Keratinocyte (primary cell): ENCODE data around the gene ZFP36L2. TPM values are rescaled to one million over a fixed set of nuclear protein-coding genes. Genes with fewer than 3 reads are reported as not detected.

Experiments
- DNase-seq: peaks from one replicate; pipeline ENCODE4 v3.0.0-alpha.2; 2011; ENCODE audit warnings: low read depth, missing footprints, low spot score
- FAIRE-seq: peaks from 2 replicates; lab custom pipeline; 2011; peaks lifted over from hg19 to GRCh38; lab: Jason Lieb, UNC
- H2AFZ ChIP-seq: 2 replicates; pipeline ENCODE4 v1.6.0; 2012; ENCODE audit warnings: low read length, control low read depth, inconsistent platforms; ENCODE audit not compliant: control insufficient read depth
- H3K27ac ChIP-seq: 2 replicates; pipeline ENCODE4 v1.5.1; 2011; ENCODE audit warnings: low read length; ENCODE audit not compliant: control insufficient read depth, insufficient read depth
- H3K27me3 ChIP-seq: 3 replicates; pipeline ENCODE4 v1.6.0; 2011; ENCODE audit warnings: low read length; ENCODE audit not compliant: control insufficient read depth, insufficient read depth; ENCODE audit errors: extremely low read depth
- H3K36me3 ChIP-seq, 2 experiments: 2 replicates in 1 of 2; 3 replicates in 1 of 2; pipeline ENCODE4 v1.5.1; 2011; ENCODE audit warnings: low read length in 2 of 2, mild to moderate bottlenecking in 1 of 2; ENCODE audit not compliant: control insufficient read depth in 2 of 2, insufficient read depth in 2 of 2; ENCODE audit errors: extremely low read depth in 1 of 2
- H3K4me1 ChIP-seq: 3 replicates; pipeline ENCODE4 v1.5.1; 2011; ENCODE audit warnings: low read length; ENCODE audit not compliant: control insufficient read depth, insufficient read depth; ENCODE audit errors: extremely low read depth
- H3K4me2 ChIP-seq: 3 replicates; pipeline ENCODE4 v1.6.0; 2011; ENCODE audit warnings: low read depth, low read length; ENCODE audit not compliant: control insufficient read depth, insufficient read depth; ENCODE audit errors: extremely low read depth
- H3K4me3 ChIP-seq, 3 experiments: fragments of 200-600 bp in 1 of 3; sonication (generic) in 1 of 3; 2 replicates in 2 of 3; 3 replicates in 1 of 3; pipeline ENCODE4 v1.5.1; 2011 to 2016; ENCODE audit warnings: low read length in 3 of 3, mild to moderate bottlenecking in 3 of 3, control low read depth in 2 of 3, inconsistent platforms in 1 of 3, low read depth in 1 of 3, mixed read lengths in 1 of 3, mixed run types in 1 of 3, moderate library complexity in 1 of 3; ENCODE audit not compliant: control insufficient read depth in 2 of 3, insufficient read depth in 2 of 3; ENCODE audit errors: extremely low read depth in 1 of 3
- H3K79me2 ChIP-seq: 2 replicates; pipeline ENCODE4 v1.6.0; 2012; ENCODE audit warnings: low read length; ENCODE audit not compliant: control insufficient read depth, insufficient read depth
- H3K9ac ChIP-seq: 3 replicates; pipeline ENCODE4 v1.6.0; 2011; ENCODE audit warnings: low read length; ENCODE audit not compliant: control insufficient read depth, insufficient read depth; ENCODE audit errors: extremely low read depth
- H3K9me1 ChIP-seq: 3 replicates; pipeline ENCODE4 v1.6.0; 2011; ENCODE audit warnings: low read length; ENCODE audit not compliant: control insufficient read depth, insufficient read depth; ENCODE audit errors: extremely low read depth
- H3K9me3 ChIP-seq: 2 replicates; pipeline ENCODE4 v1.5.1; 2012; ENCODE audit warnings: low read depth, low read length; ENCODE audit not compliant: control insufficient read depth
- H4K20me1 ChIP-seq: 3 replicates; pipeline ENCODE4 v1.6.0; 2011; ENCODE audit warnings: low read length; ENCODE audit not compliant: control insufficient read depth, insufficient read depth; ENCODE audit errors: extremely low read depth
- CTCF ChIP-seq, 3 experiments: IDR thresholded peaks in 1 of 3; conservative IDR thresholded peaks in 1 of 3; optimal IDR thresholded peaks in 1 of 3; 2 replicates in 2 of 3; 3 replicates in 1 of 3; pipeline versions ENCODE3 to v1.5.1; 2011; ENCODE audit warnings: low read length in 3 of 3, mild to moderate bottlenecking in 3 of 3, moderate library complexity in 2 of 3, control low read depth in 1 of 3, inconsistent platforms in 1 of 3; ENCODE audit not compliant: insufficient read depth in 2 of 3; ENCODE audit errors: extremely low read depth in 1 of 3
- EZH2 ChIP-seq: IDR thresholded peaks from one replicate; pipeline ENCODE4 v1.6.1; 2012; ENCODE audit warnings: inconsistent platforms, mild to moderate bottlenecking, low read length, moderate library complexity
- dilution Hi-C: fragments of 300-500 bp; cut with MboI; formaldehyde crosslinking; loops from one replicate; pipeline ENCODE4 v1.7.0; 2020; ENCODE audit warnings: low sequenced_read_pairs; ENCODE audit not compliant: extremely low pct_ligation_motif_present
- polyA plus RNA-seq, 5 experiments: library from polyadenylated mRNA; depleted of rRNA in 3 of 5; stranded (reverse) in 3 of 5; stranded (forward) in 1 of 5; unstranded in 1 of 5; fragments of >200 nt; gene quantifications; 1 replicate in 1 of 5; 2 replicates in 3 of 5; 3 replicates in 1 of 5; pipeline versions ENCODE4 v1.2.1 to v1.2.3, GENCODE V29; 2011 to 2012; ENCODE audit warnings: missing spikeins in 2 of 5, low read depth in 1 of 5, low replicate concordance in 1 of 5

Gene ZFP36L2
- polyA plus RNA-seq, 1 donor (not counting 4 experiments of a cell fraction or from before 2014, with no cell fraction given) = 52.4 TPM

- Histone ChIP-seq H3K27ac (no peak overlapping the region), H3K4me2 (no peak overlapping the region), H3K4me1 (peaks cover 11% of the 10 kb centered on the region), H3K4me3 (no peak overlapping the region), H4K20me1 (no peaks in the 10 kb centered on the region), H3K9me3 (no peaks in the 10 kb centered on the region), H3K79me2 (no peaks in the 10 kb centered on the region), H2AFZ (no peak overlapping the region), H3K27me3 (no peaks in the 10 kb centered on the region), H3K9me1 (no peaks in the 10 kb centered on the region), H3K36me3 (no peaks in the 10 kb centered on the region), H3K9ac (no peak overlapping the region)
- no peak for FAIRE-seq
- no peak for DNase-seq
- dilution Hi-C loops = no loop called here
- TF ChIP-seq EZH2 (no peak), CTCF (optimal IDR thresholded peaks at IDR 0.05 in 1 of 3, IDR thresholded peaks at IDR 0.05 in 1 of 3, conservative IDR thresholded peaks at IDR 0.05 in 1 of 3; ENCODE audit: extremely low read depth in 1 of 3, insufficient read depth in 2 of 3, low read length in 3 of 3) (no peak)
Measured at GRCh38 chr2:43196768-43197587, 29.4 kb downstream of the ZFP36L2 start.

- TF ChIP-seq CTCF (optimal IDR thresholded peaks at IDR 0.05 in 1 of 3, IDR thresholded peaks at IDR 0.05 in 1 of 3, conservative IDR thresholded peaks at IDR 0.05 in 1 of 3; ENCODE audit: extremely low read depth in 1 of 3, insufficient read depth in 2 of 3, low read length in 3 of 3) (no peak), EZH2 (no peak)
- DNase-seq (no peak), FAIRE-seq (no peak)
- Histone ChIP-seq H3K4me2 (no peak overlapping the region), H3K9me1 (no peaks in the 10 kb centered on the region), H3K27me3 (no peaks in the 10 kb centered on the region), H4K20me1 (no peaks in the 10 kb centered on the region), H3K9me3 (no peaks in the 10 kb centered on the region), H3K36me3 (no peaks in the 10 kb centered on the region), H3K27ac (no peak overlapping the region), H3K4me3 (no peak overlapping the region), H3K9ac (no peak overlapping the region), H2AFZ (no peak overlapping the region), H3K79me2 (no peaks in the 10 kb centered on the region), H3K4me1 (peaks cover under 1% of the 10 kb centered on the region)
- dilution Hi-C loops = no loop called here
Measured at GRCh38 chr2:43194121-43194869, 32.1 kb downstream of the ZFP36L2 start.
